Ovary (tissue), 9 donors: Measurements from ENCODE around the gene TMEM212. TPM values are rescaled to one million over a fixed set of nuclear protein-coding genes. Genes with fewer than 3 reads are reported as not detected.

Experiments
- DNase-seq, 5 donors: peaks; one replicate each; pipeline ENCODE4 v3.0.0-alpha.2; 2019 to 2020
- H3K27ac ChIP-seq, 2 donors: fragments of 200-600 bp; one replicate each; pipeline versions ENCODE4 v1.5.1 to v1.8.0; 2019 to 2022
- H3K27me3 ChIP-seq: fragments of 200-600 bp; one replicate; pipeline ENCODE4 v1.8.0; 2022
- H3K36me3 ChIP-seq: fragments of 200-600 bp; sonication (generic); one replicate; pipeline ENCODE4 v1.5.1; 2019
- H3K4me1 ChIP-seq: one replicate; pipeline ENCODE4 v1.8.1; 2013; ENCODE audit warnings: mild to moderate bottlenecking, moderate library complexity; ENCODE audit not compliant: insufficient read depth
- H3K4me3 ChIP-seq: fragments of 200-600 bp; sonication (generic); one replicate; pipeline ENCODE4 v1.5.1; 2017
- H3K9me3 ChIP-seq, 2 donors: fragments of 200-600 bp in 1 of 2; sonication (generic) in 1 of 2; one replicate each; pipeline versions ENCODE4 v1.5.1 to v1.8.1; 2013 to 2019; ENCODE audit warnings: mild to moderate bottlenecking in 1 of 2, moderate library complexity in 1 of 2
- EP300 ChIP-seq: sonication (generic); formaldehyde crosslinking; IDR thresholded peaks from one replicate; pipeline ENCODE4 v1.6.1; 2017; ENCODE audit warnings: antibody characterized with exemption
- POLR2A ChIP-seq: fragments of 450-650 bp; IDR thresholded peaks from one replicate; pipeline ENCODE4 v1.6.1; 2017; ENCODE audit warnings: antibody characterized with exemption, mild to moderate bottlenecking, moderate library complexity
- WGBS, 3 donors: extraction: QIAGEN DNeasy Blood & Tissue Kit in 1 of 3; methylation state at CpG; one replicate each; pipeline versions ENCODE4 v1.1.5 to v1.1.7; 2013 to 2017; 5-methylcytosine and 5-hydroxymethylcytosine counted together
- intact Hi-C, 4 donors: fragments of 100-400 bp; cut with DNase I; formaldehyde crosslinking; loops; one replicate each; pipeline versions ENCODE4 v1.11.0 to v1.15.1; 2022 to 2023
- polyA plus RNA-seq, 2 donors: library from polyadenylated mRNA; stranded (reverse); fragments of 200-250 nt in 1 of 2; fragments of 350-450 nt in 1 of 2; fragmentation: Illumina TruSeq in 1 of 2; extraction: RNeasy Lipid Tissue Mini Kit (QIAGEN cat#74804) in 1 of 2; gene quantifications; one replicate each; pipeline ENCODE4 v1.2.3, GENCODE V29; 2013 to 2014
- total RNA-seq, 7 donors: library from RNA; depleted of rRNA in 2 of 7; stranded (reverse); fragments of >200 nt in 2 of 7; fragmentation: NEBNext Ultra II Directional in 3 of 7; extraction: Animal tissue kit (Norgen Biotek cat#: 25700) in 3 of 7; gene quantifications; one replicate each; pipeline versions ENCODE4 v1.1.0 to v1.2.4, GENCODE V29; 2016 to 2023
- TF ChIP-seq, protein P1 (sequence below), 3 donors: fragments of 450-650 bp in 2 of 3; fragments of 200-600 bp in 1 of 3; IDR thresholded peaks; one replicate each; pipeline versions ENCODE4 v1.5.1 to v1.8.0; 2016 to 2022; ENCODE audit warnings: antibody characterized with exemption in 3 of 3, mild to moderate bottlenecking in 1 of 3
- donor health status: DM: no; HTN: no; CAD: no; lungs with moderate emphysema.
- donor health status: DM: no; HTN: no; CAD: no.
- donor health status: Bipolar disorder and iron deficiency.
- donor health status: DM: yes; HTN: yes; CAD: no.
- donor health status: DM: no; HTN: no; CAD: no.
- donor health status: DM: yes; HTN: yes; CAD: no.

TMEM212 gene
- total and polyA plus RNA-seq, 9 donors = 0.35 to 5.5 (median 0.93) TPM; not detected in 5

DNA sequence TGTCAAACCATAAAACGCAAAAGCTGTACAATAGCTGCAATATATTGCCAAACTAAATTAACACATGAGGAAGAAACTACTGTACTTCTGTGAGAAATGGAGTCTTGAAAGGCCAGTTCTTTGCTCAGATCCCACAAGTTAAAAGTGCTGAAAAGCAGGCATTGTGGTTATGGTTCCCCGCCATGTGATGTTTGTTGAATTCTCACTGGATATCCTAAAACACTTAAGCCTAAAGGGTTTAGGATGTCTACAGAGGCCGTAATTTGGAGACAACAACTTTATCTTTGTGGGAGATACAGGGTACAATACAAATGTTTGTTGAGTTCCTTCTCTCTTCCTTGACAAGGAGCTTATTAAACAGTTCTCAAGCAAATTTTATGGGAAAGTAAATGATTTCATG lies 53.2 kb downstream of the TMEM212 start:
- no peaks in the 10 kb centered on the region for H3K4me1 ChIP-seq
- no peaks in the 10 kb centered on the region for H3K27me3 ChIP-seq
- TF ChIP-seq, protein P1, sequence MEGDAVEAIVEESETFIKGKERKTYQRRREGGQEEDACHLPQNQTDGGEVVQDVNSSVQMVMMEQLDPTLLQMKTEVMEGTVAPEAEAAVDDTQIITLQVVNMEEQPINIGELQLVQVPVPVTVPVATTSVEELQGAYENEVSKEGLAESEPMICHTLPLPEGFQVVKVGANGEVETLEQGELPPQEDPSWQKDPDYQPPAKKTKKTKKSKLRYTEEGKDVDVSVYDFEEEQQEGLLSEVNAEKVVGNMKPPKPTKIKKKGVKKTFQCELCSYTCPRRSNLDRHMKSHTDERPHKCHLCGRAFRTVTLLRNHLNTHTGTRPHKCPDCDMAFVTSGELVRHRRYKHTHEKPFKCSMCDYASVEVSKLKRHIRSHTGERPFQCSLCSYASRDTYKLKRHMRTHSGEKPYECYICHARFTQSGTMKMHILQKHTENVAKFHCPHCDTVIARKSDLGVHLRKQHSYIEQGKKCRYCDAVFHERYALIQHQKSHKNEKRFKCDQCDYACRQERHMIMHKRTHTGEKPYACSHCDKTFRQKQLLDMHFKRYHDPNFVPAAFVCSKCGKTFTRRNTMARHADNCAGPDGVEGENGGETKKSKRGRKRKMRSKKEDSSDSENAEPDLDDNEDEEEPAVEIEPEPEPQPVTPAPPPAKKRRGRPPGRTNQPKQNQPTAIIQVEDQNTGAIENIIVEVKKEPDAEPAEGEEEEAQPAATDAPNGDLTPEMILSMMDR (IDR thresholded peaks at IDR 0.05) = no peak
- TF ChIP-seq EP300 (no peak), POLR2A (no peak)
- WGBS, 3 donors = 91 to 94% (median 91%) methylated on average over 3 of the region's 3 CpGs
- no peaks in the 10 kb centered on the region for H3K36me3 ChIP-seq
- no peak for DNase-seq
- H3K4me3 ChIP-seq = no peak overlapping the region
- intact Hi-C loops = no loop called here
- no peaks in the 10 kb centered on the region for H3K9me3 ChIP-seq
- no peak overlapping the region for H3K27ac ChIP-seq

DNA sequence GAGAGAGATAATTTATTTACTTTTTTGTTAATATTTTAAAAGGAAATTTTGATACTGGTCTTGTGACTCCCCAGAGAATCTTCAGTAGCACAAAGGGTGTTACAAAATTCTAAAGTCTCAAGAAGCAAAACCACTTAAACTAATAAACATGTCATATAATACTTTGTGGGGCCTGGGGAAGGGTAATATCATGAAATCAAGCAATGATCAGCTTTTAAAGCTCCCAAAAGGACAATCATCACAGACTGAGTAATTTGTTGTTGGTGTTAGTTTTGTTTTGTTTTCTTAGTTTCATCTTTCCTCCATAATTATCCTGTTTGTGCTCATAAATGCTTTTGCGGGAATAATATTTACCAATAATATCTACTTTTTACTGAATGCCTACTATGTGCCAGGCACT lies 55.0 kb downstream of the TMEM212 start:
- Histone ChIP-seq H3K36me3 (no peaks in the 10 kb centered on the region), H3K4me3 (no peak overlapping the region), H3K4me1 (no peaks in the 10 kb centered on the region), H3K9me3 (no peaks in the 10 kb centered on the region), H3K27me3 (no peaks in the 10 kb centered on the region), H3K27ac (no peak overlapping the region)
- TF ChIP-seq, protein P1 (IDR thresholded peaks at IDR 0.05) = no peak
- TF ChIP-seq POLR2A (no peak), EP300 (no peak)
- WGBS, 3 donors = 89 to 98% (median 96%) methylated on average over 1 of the region's 1 CpG
- intact Hi-C loops = no loop called here
- no peak for DNase-seq

DNA sequence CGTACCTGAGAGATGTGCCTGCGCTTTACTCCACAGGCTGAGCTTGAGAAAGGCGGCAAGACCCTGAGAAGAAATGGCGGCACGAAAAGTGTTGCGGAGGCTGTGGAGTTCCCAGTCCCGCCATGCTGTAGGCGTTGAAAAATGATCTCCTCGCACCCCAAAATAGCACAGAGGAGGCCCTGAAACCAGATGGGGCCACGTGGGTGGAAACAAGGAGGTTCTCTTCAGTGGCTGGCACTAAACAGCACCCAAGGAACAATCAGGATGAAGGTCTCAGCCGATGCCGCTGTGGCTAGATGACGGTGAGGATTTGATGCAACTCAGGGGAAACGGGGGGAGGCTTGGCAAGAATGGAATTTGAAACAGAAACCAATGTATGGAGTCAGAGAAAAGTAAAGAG lies 57.3 kb downstream of the TMEM212 start:
- 91 to 97% (median 92%) methylated on average over 14 of the region's 14 CpGs for WGBS, 3 donors

DNA sequence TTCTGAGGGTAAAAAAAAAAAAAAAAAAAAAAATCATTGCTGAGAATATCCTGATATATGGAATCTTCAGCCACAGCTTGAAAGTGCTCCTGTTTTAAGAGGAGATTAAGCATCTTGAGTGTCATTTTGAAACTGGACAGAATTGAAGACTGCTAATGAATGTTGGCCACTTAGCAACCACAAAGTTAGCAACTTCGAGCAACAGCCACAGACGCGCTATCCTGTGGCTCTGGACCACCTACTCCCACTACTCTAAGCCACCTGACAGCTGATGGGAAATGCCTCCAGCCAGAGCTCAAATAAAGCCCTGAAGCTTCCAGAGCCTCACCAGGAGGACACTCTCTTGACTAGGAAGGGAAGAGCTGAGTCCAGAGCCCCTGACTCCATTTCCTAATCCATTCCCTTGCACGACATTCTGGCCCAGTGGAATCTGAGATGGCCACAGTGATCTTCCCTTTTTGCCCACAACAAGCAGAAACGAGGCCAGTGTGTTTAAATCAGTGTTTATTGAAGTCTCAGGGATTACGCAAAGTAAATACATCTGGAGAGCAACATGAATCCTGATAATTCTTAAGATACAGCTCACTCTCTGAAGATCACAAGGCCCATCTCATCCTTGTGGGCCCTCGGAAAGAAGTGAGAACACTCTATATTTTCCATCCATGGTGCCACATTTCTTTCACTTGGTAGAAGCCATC lies 58.6 kb downstream of the TMEM212 start:
- H3K27me3 ChIP-seq = no peaks in the 10 kb centered on the region
- intact Hi-C loops = no loop called here
- no peaks in the 10 kb centered on the region for H3K9me3 ChIP-seq
- H3K4me1 ChIP-seq = no peaks in the 10 kb centered on the region
- 91 to 93% (median 91%) methylated on average over 7 of the region's 7 CpGs for WGBS, 3 donors
- TF ChIP-seq, protein P1 (IDR thresholded peaks at IDR 0.05) = no peak
- TF ChIP-seq POLR2A (no peak), EP300 (no peak)
- no peak overlapping the region for H3K4me3 ChIP-seq
- no peak for DNase-seq
- H3K27ac ChIP-seq = no peak overlapping the region
- H3K36me3 ChIP-seq = no peaks in the 10 kb centered on the region

More for the DNA sequence above, 57.3 kb downstream of the TMEM212 start:
- no peak overlapping the region for H3K4me3 ChIP-seq
- no peaks in the 10 kb centered on the region for H3K4me1 ChIP-seq
- no peaks in the 10 kb centered on the region for H3K36me3 ChIP-seq
- no peak for TF ChIP-seq POLR2A
- TF ChIP-seq, protein P1 (IDR thresholded peaks at IDR 0.05) = no peak
- no peak for TF ChIP-seq EP300
- DNase-seq = no peak
- no peaks in the 10 kb centered on the region for H3K9me3 ChIP-seq
- intact Hi-C loops = no loop called here
- no peak overlapping the region for H3K27ac ChIP-seq
- H3K27me3 ChIP-seq = no peaks in the 10 kb centered on the region
